Activated CD8-positive, alpha-beta T cell treated with anti-CD3 and anti-CD28 coated beads for 36 hours (primary cell): ENCODE results near the gene LCN6. TPM values are rescaled to one million over a fixed set of nuclear protein-coding genes. Genes with fewer than 3 reads are reported as not detected.

ENCODE experiments used
- ATAC-seq: fragments of 200-7000 bp; cut with Tn5 transposase; one replicate; pipeline ENCODE4 v1.10.0; 2021; ENCODE audit warnings: mild to moderate bottlenecking, moderate library complexity
- CTCF ChIA-PET: fragments of 350-600 bp; sonication (Branson Sonifier 250); formaldehyde crosslinking; loops from one replicate; lab custom pipeline; 2021; ENCODE audit warnings: antibody characterized with exemption; lab: Charles Lee
- POLR2A ChIA-PET: fragments of 350-600 bp; sonication (Branson Sonifier 250); formaldehyde crosslinking; loops from one replicate; lab custom pipeline; 2021; ENCODE audit warnings: antibody characterized with exemption; lab: Charles Lee
- DNase-seq: peaks from one replicate; pipeline ENCODE4 v3.0.0-alpha.2; 2020
- H3K27ac Mint-ChIP-seq: one replicate; pipeline ENCODE4 v1.8.0; 2021; ENCODE audit warnings: mild to moderate bottlenecking, mixed read lengths
- H3K27me3 Mint-ChIP-seq: one replicate; pipeline ENCODE4 v1.8.0; 2021; ENCODE audit warnings: mixed read lengths
- H3K36me3 Mint-ChIP-seq: one replicate; pipeline ENCODE4 v1.8.0; 2021; ENCODE audit warnings: low read depth, mixed read lengths
- H3K4me1 Mint-ChIP-seq: one replicate; pipeline ENCODE4 v1.8.0; 2021; ENCODE audit warnings: low read depth, mixed read lengths
- H3K4me3 Mint-ChIP-seq: one replicate; pipeline ENCODE4 v1.8.0; 2021; ENCODE audit warnings: mild to moderate bottlenecking, moderate library complexity, mixed read lengths
- H3K9me3 Mint-ChIP-seq: one replicate; pipeline ENCODE4 v1.8.0; 2021; ENCODE audit warnings: mixed read lengths
- intact Hi-C: fragments of 100-400 bp; cut with micrococcal nuclease; formaldehyde crosslinking; loops from one replicate; pipeline ENCODE4 v1.10.0; 2022
- total RNA-seq, 2 experiments: library from RNA; stranded (reverse); gene quantifications; one replicate each; pipeline ENCODE4 v1.2.3, GENCODE V29; 2021
- TF ChIP-seq, protein P1 (sequence below): fragments of 200-600 bp; IDR thresholded peaks from one replicate; pipeline ENCODE4 v1.8.0; 2022; ENCODE audit warnings: antibody characterized with exemption, mild to moderate bottlenecking

Gene LCN6
- total RNA-seq, 2 experiments from 2014 or later, result not detected

GRCh38 chr9:136720898-136721338 is 27.4 kb downstream of the LCN6 start:
- intact Hi-C loops, result no loop called here
- DNase-seq, result no peak
- H3K27me3 Mint-ChIP-seq, result peaks cover 3% of the 10 kb centered on the region
- POLR2A ChIA-PET, result no interaction called here
- H3K36me3 Mint-ChIP-seq, result peaks cover 24% of the 10 kb centered on the region
- no peak overlapping the region for H3K4me3 Mint-ChIP-seq
- TF ChIP-seq, protein P1, sequence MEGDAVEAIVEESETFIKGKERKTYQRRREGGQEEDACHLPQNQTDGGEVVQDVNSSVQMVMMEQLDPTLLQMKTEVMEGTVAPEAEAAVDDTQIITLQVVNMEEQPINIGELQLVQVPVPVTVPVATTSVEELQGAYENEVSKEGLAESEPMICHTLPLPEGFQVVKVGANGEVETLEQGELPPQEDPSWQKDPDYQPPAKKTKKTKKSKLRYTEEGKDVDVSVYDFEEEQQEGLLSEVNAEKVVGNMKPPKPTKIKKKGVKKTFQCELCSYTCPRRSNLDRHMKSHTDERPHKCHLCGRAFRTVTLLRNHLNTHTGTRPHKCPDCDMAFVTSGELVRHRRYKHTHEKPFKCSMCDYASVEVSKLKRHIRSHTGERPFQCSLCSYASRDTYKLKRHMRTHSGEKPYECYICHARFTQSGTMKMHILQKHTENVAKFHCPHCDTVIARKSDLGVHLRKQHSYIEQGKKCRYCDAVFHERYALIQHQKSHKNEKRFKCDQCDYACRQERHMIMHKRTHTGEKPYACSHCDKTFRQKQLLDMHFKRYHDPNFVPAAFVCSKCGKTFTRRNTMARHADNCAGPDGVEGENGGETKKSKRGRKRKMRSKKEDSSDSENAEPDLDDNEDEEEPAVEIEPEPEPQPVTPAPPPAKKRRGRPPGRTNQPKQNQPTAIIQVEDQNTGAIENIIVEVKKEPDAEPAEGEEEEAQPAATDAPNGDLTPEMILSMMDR, result no peak
- H3K4me1 Mint-ChIP-seq, result peaks cover 20% of the 10 kb centered on the region
- no peaks in the 10 kb centered on the region for H3K9me3 Mint-ChIP-seq
- CTCF ChIA-PET, result no interaction called here
- H3K27ac Mint-ChIP-seq, result no peak overlapping the region
- ATAC-seq, result no peak

- DNase-seq (no peak), ATAC-seq (no peak)
- POLR2A ChIA-PET, result interaction anchor here (1.0 kb wide), 1 partner anchor 8 kb away, joined by 3 read pairs; no protein-coding TSS in a partner anchor
- Mint-ChIP-seq H3K4me3 (no peak overlapping the region), H3K9me3 (no peaks in the 10 kb centered on the region), H3K36me3 (peaks cover 19% of the 10 kb centered on the region), H3K27ac (no peak overlapping the region), H3K4me1 (peaks cover 15% of the 10 kb centered on the region), H3K27me3 (peaks cover 6% of the 10 kb centered on the region)
- TF ChIP-seq, protein P1, result no peak
- intact Hi-C loops, result no loop called here
- CTCF ChIA-PET, result no interaction called here
Observed at GRCh38 chr9:136720251-136720897, 28.0 kb downstream of the LCN6 start.

DNA sequence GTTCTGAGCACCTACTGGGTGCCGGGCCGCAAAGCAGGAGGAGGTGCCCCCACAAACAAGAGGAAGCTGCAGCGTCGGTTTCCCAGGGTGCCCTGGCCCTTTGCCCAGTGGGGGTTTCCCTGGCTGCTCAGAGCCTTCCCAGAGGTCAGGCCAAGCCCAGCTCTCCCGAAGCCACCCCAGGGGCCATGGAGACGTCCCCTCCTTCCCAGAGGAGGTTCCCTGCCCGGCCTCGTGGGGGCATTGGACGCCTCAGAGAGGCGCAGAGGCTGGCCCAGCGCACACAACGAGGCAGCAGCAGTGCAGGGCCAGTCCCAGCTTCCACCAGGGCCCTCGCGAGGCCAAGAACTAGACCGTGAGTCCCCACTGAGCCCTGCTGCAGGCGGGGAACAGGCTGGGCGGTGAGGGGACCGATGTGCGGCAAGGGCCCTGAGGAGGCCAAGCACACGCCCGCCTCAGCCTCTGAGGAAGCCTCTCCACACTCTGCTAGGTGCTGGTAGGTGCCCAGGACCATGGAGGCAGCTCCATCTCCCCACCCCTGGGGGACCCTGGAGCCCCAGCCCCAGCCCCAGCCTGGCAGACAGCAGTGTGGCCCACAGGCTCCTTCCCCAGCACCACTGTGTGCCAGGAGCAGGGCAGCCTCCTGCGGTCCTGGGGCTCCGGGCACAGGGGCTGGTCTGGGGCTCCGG is 29.0 kb downstream of the LCN6 start:
- ChIA-PET CTCF (interaction anchor here (1.3 kb wide), 1 partner anchor 8 kb away, joined by 3 read pairs; no protein-coding TSS in a partner anchor), POLR2A (interaction anchor here (0.6 to 1.6 kb wide), 4 partner anchors 8 to 10 kb away, joined by 3 to 4 read pairs (median 3); no protein-coding TSS in a partner anchor)
- Mint-ChIP-seq H3K27ac (no peak overlapping the region), H3K27me3 (peaks cover 7% of the 10 kb centered on the region), H3K36me3 (peaks cover 13% of the 10 kb centered on the region), H3K4me3 (no peak overlapping the region), H3K4me1 (peaks cover 9% of the 10 kb centered on the region), H3K9me3 (no peaks in the 10 kb centered on the region)
- TF ChIP-seq, protein P1, result no peak
- intact Hi-C loops, result no loop called here
- ATAC-seq, result peak; percentile 17
- no peak for DNase-seq

- H3K4me3 Mint-ChIP-seq, result no peak overlapping the region
- peaks cover 3% of the 10 kb centered on the region for H3K4me1 Mint-ChIP-seq
- TF ChIP-seq, protein P1, result no peak
- no peaks in the 10 kb centered on the region for H3K9me3 Mint-ChIP-seq
- intact Hi-C loops, result no loop called here
- DNase-seq, result no peak
- peaks cover 14% of the 10 kb centered on the region for H3K27me3 Mint-ChIP-seq
- POLR2A ChIA-PET, result interaction anchor here (0.6 to 1.6 kb wide), 4 partner anchors 9 to 10 kb away, joined by 3 to 5 read pairs (median 4); no protein-coding TSS in a partner anchor
- peaks cover 6% of the 10 kb centered on the region for H3K36me3 Mint-ChIP-seq
- CTCF ChIA-PET, result interaction anchor here (1.3 to 1.6 kb wide), 2 partner anchors 8 to 11 kb away, joined by 3 read pairs; no protein-coding TSS in a partner anchor
- H3K27ac Mint-ChIP-seq, result no peak overlapping the region
- no peak for ATAC-seq
Observed at GRCh38 chr9:136718345-136719194, 29.8 kb downstream of the LCN6 start.
